Fibroblast of peridontal ligament (primary cell): ENCODE measurements around the gene ZDHHC19.
"Not testable (repeated sequence)": the region's sequence is repeated elsewhere in the genome, so short reads cannot be mapped to it uniquely, and the experiment has no call there.

Experiments used
- DNase-seq: peaks from one replicate; pipeline ENCODE4 v3.0.0-alpha.2; 2010; ENCODE audit errors: extremely low read depth

Gene ZDHHC19, protein sequence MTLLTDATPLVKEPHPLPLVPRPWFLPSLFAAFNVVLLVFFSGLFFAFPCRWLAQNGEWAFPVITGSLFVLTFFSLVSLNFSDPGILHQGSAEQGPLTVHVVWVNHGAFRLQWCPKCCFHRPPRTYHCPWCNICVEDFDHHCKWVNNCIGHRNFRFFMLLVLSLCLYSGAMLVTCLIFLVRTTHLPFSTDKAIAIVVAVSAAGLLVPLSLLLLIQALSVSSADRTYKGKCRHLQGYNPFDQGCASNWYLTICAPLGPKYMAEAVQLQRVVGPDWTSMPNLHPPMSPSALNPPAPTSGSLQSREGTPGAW

DNA sequence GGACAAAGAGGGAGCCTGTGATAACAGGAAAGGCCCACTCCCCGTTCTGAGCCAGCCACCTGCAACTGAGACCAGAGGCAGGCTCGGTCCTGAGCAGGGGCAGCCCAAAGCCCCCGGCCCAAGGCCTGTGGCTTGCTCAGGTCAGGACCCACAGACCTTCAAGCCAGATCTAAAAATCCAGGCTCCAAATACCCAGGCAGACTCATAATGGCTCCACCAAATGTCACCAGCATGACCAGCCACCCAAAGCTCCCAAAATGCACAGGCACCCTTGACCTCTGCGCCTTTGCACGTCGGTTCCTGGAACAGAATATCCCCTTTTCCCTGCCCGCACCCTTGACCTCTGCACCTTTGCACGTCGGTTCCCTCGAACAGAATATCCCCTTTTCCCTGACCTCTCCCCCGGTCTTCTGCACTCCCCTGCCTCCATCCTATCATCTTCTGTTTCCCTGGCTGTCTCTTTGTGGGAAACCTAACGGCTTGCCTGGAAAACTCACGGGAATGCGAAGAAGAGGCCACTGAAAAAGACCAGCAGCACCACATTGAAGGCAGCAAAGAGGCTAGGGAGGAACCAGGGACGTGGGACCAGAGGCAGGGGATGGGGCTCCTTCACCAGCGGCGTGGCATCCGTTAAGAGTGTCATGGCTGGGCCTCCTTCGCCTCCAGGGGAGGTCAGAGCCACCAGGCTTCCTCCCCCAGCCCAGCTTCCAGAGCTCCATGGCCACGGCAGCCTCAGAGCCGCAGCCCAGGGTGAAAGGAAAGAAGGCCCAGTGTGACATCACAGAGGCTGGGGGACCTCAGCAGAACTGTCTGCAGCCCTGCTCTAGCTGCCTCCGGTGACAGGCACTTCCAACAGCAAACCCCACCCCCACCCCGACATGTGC, at the start of gene ZDHHC19:
Gene ZDHHC19, minus strand, starts transcription at position 728 of the 884 bp plus-strand sequence. Its CDS starts 85 bp downstream, at position 643.
- no peak for DNase-seq

DNA sequence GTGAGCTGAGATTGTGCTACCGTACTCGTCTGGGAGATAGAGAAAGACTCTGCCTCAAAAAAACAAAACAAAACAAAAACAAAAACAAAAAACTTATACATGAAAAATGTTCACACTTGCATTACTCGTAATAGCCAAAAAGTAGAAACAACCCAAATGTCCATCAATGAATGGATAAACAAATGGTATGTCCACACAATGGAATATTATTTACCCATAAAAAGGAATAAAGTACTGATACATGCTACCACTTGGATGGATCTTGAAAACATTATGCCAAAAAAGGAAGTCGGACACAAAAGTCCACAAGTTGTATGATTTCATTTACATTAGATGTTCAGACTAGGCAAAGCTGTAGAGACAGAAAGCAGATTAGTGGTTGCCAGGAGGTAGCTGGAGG, 49.6 kb upstream of the ZDHHC19 start:
- no peak for DNase-seq

GRCh38 chr3:196255776-196256175, 44.6 kb upstream of the ZDHHC19 start:
- DNase-seq: no peak

DNA sequence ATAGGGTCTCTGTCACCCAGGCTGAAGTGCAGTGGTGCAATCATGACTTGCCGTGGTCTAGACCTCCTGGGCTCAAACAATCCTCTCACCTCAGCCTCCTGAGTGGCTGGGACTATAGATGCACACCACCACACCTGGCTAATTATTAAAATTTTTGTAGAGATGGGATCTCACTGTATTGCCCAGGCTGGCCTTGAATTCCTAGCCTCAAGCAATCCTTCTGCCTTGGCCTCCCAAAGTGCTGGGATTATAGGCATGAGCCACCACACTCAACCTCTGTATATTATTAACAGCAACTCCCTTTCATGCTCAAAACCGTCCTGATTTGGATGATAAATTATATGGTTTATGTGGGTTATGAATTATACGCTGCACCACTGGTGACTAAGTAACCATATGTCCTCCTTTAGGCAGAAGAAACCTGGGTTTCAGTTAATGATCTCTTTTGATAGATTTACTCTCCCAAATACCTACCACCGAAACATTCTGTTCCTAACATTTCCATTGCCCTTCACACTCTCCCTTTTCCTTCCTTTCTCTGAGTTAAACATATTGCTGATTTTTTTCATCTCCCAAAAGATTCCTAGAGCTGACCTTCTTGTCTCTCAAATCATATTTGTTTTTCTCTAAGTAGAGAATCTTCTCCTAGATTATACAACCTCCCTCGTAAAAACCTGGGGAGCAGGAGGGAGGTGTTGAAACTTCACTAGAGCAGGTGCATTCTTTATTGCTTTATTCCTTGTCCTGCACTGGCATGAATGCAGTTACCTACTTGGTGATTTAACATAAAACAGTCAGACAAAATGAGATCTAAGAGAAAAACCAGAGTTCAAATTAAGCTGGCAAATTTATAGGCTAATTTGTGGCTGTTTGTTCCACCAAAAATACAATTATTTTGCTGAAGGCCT, 43.4 kb upstream of the ZDHHC19 start:
- DNase-seq: no peak

- no peak for DNase-seq
Observed at GRCh38 chr3:196251918-196252317, 40.7 kb upstream of the ZDHHC19 start.

DNA sequence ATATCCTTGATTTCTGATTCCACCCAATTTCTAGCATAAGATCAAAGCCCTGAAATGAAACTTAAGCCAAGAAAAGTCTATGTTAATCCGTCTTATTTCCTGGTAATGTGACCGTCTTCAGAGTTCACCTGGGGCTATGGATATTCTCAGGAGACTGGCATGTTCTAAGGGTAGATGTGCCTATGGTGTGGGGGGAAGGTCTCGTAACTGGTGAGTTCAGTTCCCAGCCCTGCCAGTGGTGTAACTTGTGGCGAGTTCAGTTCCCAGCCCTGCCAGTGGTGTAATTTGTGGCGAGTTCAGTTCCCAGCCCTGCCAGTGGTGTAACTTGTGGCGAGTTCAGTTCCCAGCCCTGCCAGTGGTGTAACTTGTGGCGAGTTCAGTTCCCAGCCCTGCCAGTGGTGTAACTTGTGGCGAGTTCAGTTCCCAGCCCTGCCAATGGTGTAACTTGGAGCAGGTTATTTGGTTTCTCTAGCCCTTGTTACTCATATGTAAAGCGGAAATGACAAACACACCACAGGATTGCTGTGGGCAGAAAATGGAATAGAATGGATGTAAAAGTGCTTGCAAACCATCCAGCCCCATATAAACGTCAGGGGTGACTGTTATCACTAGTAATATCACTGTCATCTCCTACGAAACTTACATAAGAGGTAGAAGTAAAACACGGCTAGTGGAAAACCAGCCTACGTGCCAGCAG, 35.6 kb upstream of the ZDHHC19 start:
- peak; percentile 82 for DNase-seq

DNA sequence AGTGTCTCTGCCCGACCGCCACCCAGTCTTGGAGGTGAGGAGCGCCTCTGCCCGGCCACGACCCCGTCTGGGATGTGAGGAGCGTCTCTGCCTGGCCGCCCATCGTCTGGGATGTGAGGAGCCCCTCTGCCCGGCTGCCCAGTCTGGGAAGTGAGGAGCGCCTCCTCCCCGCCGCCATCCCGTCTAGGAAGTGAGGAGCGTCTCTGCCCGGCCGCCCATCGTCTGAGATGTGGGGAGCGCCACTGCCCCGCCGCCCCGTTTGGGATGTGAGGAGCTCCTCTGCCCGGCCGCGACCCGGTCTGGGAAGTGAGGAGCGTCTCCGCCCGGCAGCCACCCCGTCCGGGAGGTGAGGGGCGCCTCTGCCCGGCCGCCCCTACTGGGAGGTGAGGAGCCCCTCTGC, 33.0 kb upstream of the ZDHHC19 start:
- not testable (repeated sequence) for DNase-seq

GRCh38 chr3:196241704-196242103, 30.5 kb upstream of the ZDHHC19 start:
- DNase-seq: no peak

GRCh38 chr3:196240424-196240823, 29.2 kb upstream of the ZDHHC19 start:
- no peak for DNase-seq

GRCh38 chr3:196238612-196239560, 27.7 kb upstream of the ZDHHC19 start:
- no peak for DNase-seq

GRCh38 chr3:196237203-196237602, 26.0 kb upstream of the ZDHHC19 start:
- DNase-seq: no peak

DNA sequence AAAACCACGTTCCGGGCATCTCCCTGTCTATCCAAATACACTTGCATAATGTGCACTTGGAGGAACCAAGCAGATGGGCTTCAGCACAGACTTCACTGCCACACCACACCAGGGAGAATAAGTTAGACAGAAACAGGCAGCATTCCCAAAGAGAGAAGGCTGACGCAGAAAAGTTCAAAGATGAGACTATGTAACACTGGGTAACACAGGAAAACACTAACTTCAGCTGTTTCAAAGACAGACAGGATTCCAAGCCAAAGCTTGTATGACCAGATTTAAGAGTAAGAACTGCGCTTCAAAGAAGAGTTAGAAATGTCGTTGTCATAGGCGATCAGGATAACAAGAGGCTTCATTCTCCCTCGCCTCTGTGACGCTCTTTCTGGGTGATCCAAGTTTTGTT, 25.0 kb upstream of the ZDHHC19 start:
- DNase-seq: no peak

GRCh38 chr3:196235452-196236122, 24.4 kb upstream of the ZDHHC19 start:
- DNase-seq: no peak

- DNase-seq: no peak
Observed at GRCh38 chr3:196232882-196233251, 21.7 kb upstream of the ZDHHC19 start.

- DNase-seq: no peak
Observed at GRCh38 chr3:196232154-196232881, 21.1 kb upstream of the ZDHHC19 start.

DNA sequence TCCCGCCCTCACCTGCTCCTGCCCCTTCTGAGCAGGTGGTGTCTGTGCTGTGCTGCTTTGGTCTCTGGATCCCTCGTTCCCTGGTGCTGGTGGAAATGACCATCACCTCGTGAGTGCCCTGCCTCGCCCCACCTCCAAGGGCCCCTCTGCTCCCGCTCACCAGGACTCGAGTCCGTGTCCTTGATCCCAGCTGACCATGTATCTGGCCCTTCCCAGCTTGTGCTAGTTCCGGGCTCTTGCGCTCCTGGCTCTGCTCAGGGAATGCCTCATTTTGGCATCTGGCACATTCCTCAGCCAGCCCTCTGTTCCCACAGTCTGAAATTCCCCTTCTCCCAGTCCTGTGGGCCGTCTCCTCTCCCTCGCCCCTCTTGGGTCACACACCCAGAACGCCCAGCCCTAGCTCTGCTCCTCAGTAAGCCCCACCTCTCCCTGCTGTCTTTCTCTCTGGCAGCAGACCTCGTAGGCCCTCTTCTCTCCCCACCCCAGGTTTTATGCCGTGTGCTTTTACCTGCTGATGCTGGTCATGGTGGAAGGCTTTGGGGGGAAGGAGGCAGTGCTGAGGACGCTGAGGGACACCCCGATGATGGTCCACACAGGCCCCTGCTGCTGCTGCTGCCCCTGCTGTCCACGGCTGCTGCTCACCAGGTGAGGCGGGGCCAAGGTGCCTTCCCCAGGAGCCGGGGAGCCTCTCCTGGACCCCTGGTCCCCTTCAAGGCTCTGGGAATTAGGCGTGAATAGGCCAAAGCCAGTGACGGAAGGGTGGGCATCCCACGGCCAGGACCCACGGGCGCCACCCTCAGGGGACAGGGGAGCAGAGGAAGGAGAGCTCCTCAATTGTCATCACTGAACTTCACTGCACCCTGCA, 16.7 kb upstream of the ZDHHC19 start:
- peak; percentile 50 for DNase-seq

GRCh38 chr3:196227121-196227561, 15.9 kb upstream of the ZDHHC19 start:
- no peak for DNase-seq
